Measurements from ENCODE around the gene HSPA12B.

Gene HSPA12B

DNA sequence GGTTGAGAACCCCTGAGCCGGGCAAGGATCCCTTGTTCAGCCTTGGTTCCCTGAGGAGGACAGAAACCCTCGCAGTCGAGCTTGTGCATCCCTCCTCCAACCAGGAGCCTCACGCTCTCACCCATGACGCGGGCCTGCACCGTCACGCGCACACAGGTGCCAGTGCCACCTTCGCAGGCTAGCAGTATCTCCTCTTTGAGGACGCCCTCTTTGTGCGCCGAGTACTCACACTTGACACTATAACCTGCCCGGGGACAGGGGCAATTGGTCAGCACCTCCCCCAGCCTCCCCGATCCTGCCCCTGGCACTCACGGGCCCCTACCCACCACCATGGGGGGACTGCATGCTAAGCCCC is 21.8 kb downstream of the HSPA12B start:
- TF ChIP-seq, protein P1, sequence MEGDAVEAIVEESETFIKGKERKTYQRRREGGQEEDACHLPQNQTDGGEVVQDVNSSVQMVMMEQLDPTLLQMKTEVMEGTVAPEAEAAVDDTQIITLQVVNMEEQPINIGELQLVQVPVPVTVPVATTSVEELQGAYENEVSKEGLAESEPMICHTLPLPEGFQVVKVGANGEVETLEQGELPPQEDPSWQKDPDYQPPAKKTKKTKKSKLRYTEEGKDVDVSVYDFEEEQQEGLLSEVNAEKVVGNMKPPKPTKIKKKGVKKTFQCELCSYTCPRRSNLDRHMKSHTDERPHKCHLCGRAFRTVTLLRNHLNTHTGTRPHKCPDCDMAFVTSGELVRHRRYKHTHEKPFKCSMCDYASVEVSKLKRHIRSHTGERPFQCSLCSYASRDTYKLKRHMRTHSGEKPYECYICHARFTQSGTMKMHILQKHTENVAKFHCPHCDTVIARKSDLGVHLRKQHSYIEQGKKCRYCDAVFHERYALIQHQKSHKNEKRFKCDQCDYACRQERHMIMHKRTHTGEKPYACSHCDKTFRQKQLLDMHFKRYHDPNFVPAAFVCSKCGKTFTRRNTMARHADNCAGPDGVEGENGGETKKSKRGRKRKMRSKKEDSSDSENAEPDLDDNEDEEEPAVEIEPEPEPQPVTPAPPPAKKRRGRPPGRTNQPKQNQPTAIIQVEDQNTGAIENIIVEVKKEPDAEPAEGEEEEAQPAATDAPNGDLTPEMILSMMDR (conservative IDR thresholded peaks at IDR 0.05; ENCODE audit: low read depth, low read length) = no peak
- H3K4me3 ChIP-seq (ENCODE audit: low read length) = no peak overlapping the region
- no peak for DNase-seq (ENCODE audit: low read depth)

DNA sequence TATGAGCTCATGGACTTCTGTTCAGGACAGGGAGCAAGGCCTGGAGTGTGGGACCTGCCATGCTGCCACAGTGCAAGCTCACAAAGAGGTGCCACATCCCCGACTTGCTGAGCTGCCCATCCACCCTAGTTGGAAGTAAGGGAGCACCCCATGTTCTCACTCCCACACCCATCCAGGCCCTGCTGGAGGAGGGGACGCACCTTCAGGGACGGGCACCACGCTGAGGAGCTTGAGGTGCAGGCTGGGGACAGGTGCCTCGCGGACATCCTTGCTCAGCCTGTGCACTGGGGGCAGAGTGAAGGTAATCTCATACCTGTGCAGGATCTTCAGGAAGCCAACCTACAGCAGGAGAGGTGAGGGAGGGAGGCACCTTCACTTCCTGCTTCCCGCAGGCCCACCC is 22.8 kb downstream of the HSPA12B start:
- no peak for DNase-seq (ENCODE audit: low read depth)
- TF ChIP-seq, protein P1 (conservative IDR thresholded peaks at IDR 0.05; ENCODE audit: low read depth, low read length) = no peak
- no peak overlapping the region for H3K4me3 ChIP-seq (ENCODE audit: low read length)

DNA sequence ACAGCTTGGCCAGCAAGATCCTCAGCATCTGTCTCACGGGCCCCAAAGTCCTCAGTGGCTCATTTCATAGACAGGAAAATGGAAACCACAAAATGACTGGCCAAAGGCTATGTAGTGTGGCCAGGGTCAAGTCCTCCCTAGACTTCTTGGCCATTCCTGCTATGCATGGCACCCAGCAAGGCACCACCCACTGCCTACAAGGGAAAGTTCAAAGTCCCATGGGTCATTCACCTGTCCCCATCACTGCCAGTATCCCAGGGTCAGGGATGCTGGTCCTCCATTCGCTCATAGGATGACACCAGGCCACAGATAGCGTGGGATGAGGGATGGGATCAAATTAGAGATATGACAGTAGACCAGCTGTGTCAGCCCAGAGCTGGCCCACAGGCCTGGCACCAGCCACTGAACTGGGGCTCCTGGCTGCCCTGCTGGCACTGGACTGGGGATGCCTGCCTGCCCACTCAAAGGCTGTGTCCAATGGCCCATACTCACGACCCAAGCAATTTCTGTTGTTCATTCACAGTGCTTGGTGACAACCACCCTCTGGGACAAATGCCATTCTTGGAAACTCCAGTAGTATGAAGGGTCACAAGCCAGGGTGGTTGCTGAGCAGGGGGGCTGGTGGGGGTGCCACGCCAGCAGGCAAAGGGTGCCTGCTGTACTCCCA is 23.5 kb downstream of the HSPA12B start:
- TF ChIP-seq, protein P1 (conservative IDR thresholded peaks at IDR 0.05; ENCODE audit: low read depth, low read length) = no peak
- no peak overlapping the region for H3K4me3 ChIP-seq (ENCODE audit: low read length)
- DNase-seq (ENCODE audit: low read depth) = no peak

DNA sequence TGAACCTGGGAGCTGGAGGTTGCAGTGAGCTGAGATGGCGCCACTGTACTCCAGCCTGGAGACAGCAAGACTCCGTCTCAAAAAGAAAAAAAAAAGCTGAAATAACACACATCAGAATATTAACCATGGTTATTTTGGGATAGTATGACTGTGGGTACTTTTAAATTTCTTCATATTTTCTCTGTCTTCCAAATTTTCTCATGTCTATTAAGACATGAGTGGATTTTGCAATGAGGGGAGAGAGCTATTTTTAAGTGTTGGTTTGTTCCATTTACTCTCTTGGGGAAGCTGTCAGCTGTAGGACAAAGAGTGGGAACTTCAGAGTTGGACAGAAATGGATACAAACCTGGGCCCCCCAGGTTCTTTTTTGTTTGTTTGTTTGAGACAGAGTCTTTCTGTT is 24.8 kb downstream of the HSPA12B start:
- TF ChIP-seq, protein P1 (conservative IDR thresholded peaks at IDR 0.05; ENCODE audit: low read depth, low read length) = no peak
- DNase-seq (ENCODE audit: low read depth) = no peak
- H3K4me3 ChIP-seq (ENCODE audit: low read length) = no peak overlapping the region

DNA sequence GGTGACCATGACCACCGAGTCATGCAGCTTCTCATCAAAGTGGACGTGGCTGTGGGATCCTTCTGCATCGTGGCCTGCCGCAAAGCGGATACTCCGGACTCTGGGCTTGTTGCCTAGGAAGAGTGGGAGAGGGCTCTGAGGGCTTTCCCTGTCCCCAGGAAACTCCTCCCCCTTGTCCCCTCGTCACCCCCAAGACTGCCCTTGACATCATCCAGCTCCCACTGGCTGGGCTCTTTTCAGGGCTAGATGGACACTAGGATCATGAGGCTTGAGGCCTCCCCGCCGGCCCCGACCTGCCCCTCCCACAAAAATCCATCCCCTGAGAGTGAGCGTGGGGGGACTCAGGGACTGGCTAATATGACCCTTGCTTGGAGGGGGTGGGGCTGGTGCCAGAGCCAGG is 26.1 kb downstream of the HSPA12B start:
- DNase-seq (ENCODE audit: low read depth) = no peak
- no peak overlapping the region for H3K4me3 ChIP-seq (ENCODE audit: low read length)
- TF ChIP-seq, protein P1 (conservative IDR thresholded peaks at IDR 0.05; ENCODE audit: low read depth, low read length) = no peak

DNA sequence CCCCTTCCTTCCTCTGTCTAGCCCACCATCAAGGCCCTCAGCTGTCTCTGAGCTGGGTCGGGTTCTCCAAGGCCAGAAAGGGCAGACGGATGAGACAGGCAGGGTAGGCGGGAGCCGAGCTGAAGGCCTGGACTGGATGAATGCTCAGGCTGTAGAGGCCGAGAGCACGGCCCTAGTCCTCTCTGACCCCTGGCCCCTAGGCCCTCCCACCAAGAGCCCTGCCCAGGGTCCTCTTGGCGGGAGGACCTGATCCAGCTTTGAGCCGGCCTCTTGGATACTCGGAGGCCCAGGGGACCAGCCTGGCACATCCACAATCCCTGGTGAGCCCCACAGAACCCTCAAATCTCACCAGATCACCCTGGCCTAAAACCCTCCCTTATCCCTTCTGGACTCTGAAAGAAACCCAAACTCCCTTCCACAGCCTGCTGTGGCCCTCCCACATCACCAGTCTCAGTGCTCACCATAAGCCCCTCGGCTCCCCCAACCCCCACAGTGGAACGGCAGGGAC is 26.9 kb downstream of the HSPA12B start:
- no peak overlapping the region for H3K4me3 ChIP-seq (ENCODE audit: low read length)
- no peak for DNase-seq (ENCODE audit: low read depth)
- TF ChIP-seq, protein P1 (conservative IDR thresholded peaks at IDR 0.05; ENCODE audit: low read depth, low read length) = no peak

DNA sequence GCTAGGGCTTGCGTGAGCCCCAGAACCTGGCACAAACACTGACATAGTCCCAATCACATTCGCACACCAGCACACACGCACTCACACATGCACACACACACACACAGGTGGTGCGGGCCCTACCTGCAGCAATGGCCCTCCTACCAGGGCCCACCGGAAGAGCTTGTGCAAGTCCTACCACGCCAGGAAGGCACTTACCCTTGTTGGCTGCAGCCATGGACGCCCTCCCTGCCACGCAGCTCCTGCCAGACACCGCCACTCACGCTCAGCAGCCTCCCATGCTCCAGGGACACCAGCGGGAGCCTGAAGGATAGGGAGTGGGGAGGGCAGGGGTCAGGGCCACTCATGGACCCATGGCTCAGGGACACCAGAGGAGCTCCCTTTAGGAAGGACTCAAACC is 27.4 kb downstream of the HSPA12B start:
- H3K4me3 ChIP-seq (ENCODE audit: low read length) = no peak overlapping the region
- TF ChIP-seq, protein P1 (conservative IDR thresholded peaks at IDR 0.05; ENCODE audit: low read depth, low read length) = no peak
- no peak for DNase-seq (ENCODE audit: low read depth)

All from retinal pigment epithelial cell (primary cell).